ENCODE data around the gene FKRP. TPM values are rescaled to one million over a fixed set of nuclear protein-coding genes. Genes with fewer than 3 reads are reported as not detected.

The FKRP gene
- 6.1 to 12.6 TPM (median 6.1 TPM) in 3 replicates for polyA plus RNA-seq
- polyA plus RNA-seq (2011; ENCODE audit: low read depth), result 1.1 TPM
- 4.2 TPM in 2 replicates for polyA plus RNA-seq (2011; cell fraction: cytosol; rRNA removed)
- 24.1 and 28.5 TPM in 2 replicates for polyA plus RNA-seq (2011; cell fraction: nucleus; rRNA removed)
- 7.8 and 13.2 TPM in 2 replicates for polyA plus RNA-seq (2012; ENCODE audit: low replicate concordance)
- 2.8 to 6.7 TPM (median 5.3 TPM) in 3 replicates for polyA minus RNA-seq
- polyA minus RNA-seq (2011; cell fraction: cytosol; rRNA and poly(A)+ RNA removed), result 3.6 TPM
- 9.9 and 19.3 TPM in 2 replicates for polyA minus RNA-seq (2011; cell fraction: nucleus; rRNA and poly(A)+ RNA removed)

GRCh38 chr19:46745521-46746280 is at the start of gene FKRP:
Gene FKRP, plus strand, starts transcription at chr19:46746057. Its CDS starts 9,394 bp downstream, at chr19:46755451.
- Histone ChIP-seq H3K27me3 (ENCODE audit: control insufficient read depth, extremely low read depth, insufficient read depth, low read length) (no peaks in the 10 kb centered on the region), H3K79me2 (ENCODE audit: control insufficient read depth, insufficient read depth, low read length) (peaks cover 58% of the 10 kb centered on the region), H3K4me3 (ENCODE audit: control insufficient read depth in 2 of 3, extremely low read depth in 1 of 3, insufficient read depth in 2 of 3, low read depth in 1 of 3, low read length in 3 of 3) (peak within 1 kb of the TSS; percentile 92 to 98 (median 94)), H3K9me1 (ENCODE audit: control insufficient read depth, extremely low read depth, insufficient read depth, low read length) (peaks cover 3% of the 10 kb centered on the region), H4K20me1 (ENCODE audit: control insufficient read depth, extremely low read depth, insufficient read depth, low read length) (peaks cover 22% of the 10 kb centered on the region), H2AFZ (ENCODE audit: control insufficient read depth, low read length) (peak within 1 kb of the TSS; percentile 64), H3K27ac (ENCODE audit: control insufficient read depth, insufficient read depth, low read length) (peak within 1 kb of the TSS; percentile 52), H3K9ac (ENCODE audit: control insufficient read depth, extremely low read depth, insufficient read depth, low read length) (peak within 1 kb of the TSS; percentile 89), H3K4me1 (ENCODE audit: control insufficient read depth, extremely low read depth, insufficient read depth, low read length) (peaks cover 18% of the 10 kb centered on the region), H3K4me2 (ENCODE audit: control insufficient read depth, extremely low read depth, insufficient read depth, low read depth, low read length) (peak within 1 kb of the TSS; percentile 94), H3K36me3 (ENCODE audit: control insufficient read depth in 2 of 2, extremely low read depth in 1 of 2, insufficient read depth in 2 of 2, low read length in 2 of 2) (peaks cover 4 to 19% of the 10 kb centered on the region in 2 experiments), H3K9me3 (ENCODE audit: control insufficient read depth, low read depth, low read length) (no peaks in the 10 kb centered on the region)
- dilution Hi-C loops (cut with MboI; ENCODE audit: extremely low pct_ligation_motif_present, low sequenced_read_pairs), result no loop called here
- DNase-seq (ENCODE audit: low read depth, low spot score) (no peak), FAIRE-seq (no peak)
- TF ChIP-seq CTCF (optimal IDR thresholded peaks at IDR 0.05 in 1 of 3, IDR thresholded peaks at IDR 0.05 in 1 of 3, conservative IDR thresholded peaks at IDR 0.05 in 1 of 3; ENCODE audit: extremely low read depth in 1 of 3, insufficient read depth in 2 of 3, low read length in 3 of 3) (no peak), EZH2 (IDR thresholded peaks at IDR 0.05; ENCODE audit: low read length) (no peak)

- Histone ChIP-seq H3K27ac (ENCODE audit: control insufficient read depth, insufficient read depth, low read length) (no peak overlapping the region), H3K9me3 (ENCODE audit: control insufficient read depth, low read depth, low read length) (no peaks in the 10 kb centered on the region), H3K9ac (ENCODE audit: control insufficient read depth, extremely low read depth, insufficient read depth, low read length) (no peak overlapping the region), H3K4me2 (ENCODE audit: control insufficient read depth, extremely low read depth, insufficient read depth, low read depth, low read length) (peak overlapping the region; percentile 22), H3K27me3 (ENCODE audit: control insufficient read depth, extremely low read depth, insufficient read depth, low read length) (no peaks in the 10 kb centered on the region), H2AFZ (ENCODE audit: control insufficient read depth, low read length) (no peak overlapping the region), H3K4me3 (ENCODE audit: control insufficient read depth in 2 of 3, extremely low read depth in 1 of 3, insufficient read depth in 2 of 3, low read depth in 1 of 3, low read length in 3 of 3) (no peak overlapping the region), H3K4me1 (ENCODE audit: control insufficient read depth, extremely low read depth, insufficient read depth, low read length) (peaks cover 2% of the 10 kb centered on the region), H3K36me3 (ENCODE audit: control insufficient read depth in 2 of 2, extremely low read depth in 1 of 2, insufficient read depth in 2 of 2, low read length in 2 of 2) (peaks cover 59 to 61% of the 10 kb centered on the region in 2 experiments), H3K79me2 (ENCODE audit: control insufficient read depth, insufficient read depth, low read length) (no peaks in the 10 kb centered on the region), H4K20me1 (ENCODE audit: control insufficient read depth, extremely low read depth, insufficient read depth, low read length) (peaks cover 5% of the 10 kb centered on the region), H3K9me1 (ENCODE audit: control insufficient read depth, extremely low read depth, insufficient read depth, low read length) (no peaks in the 10 kb centered on the region)
- no peak for FAIRE-seq
- DNase-seq (ENCODE audit: low read depth, low spot score), result no peak
- TF ChIP-seq CTCF (optimal IDR thresholded peaks at IDR 0.05 in 1 of 3, IDR thresholded peaks at IDR 0.05 in 1 of 3, conservative IDR thresholded peaks at IDR 0.05 in 1 of 3; ENCODE audit: extremely low read depth in 1 of 3, insufficient read depth in 2 of 3, low read length in 3 of 3) (no peak), EZH2 (IDR thresholded peaks at IDR 0.05; ENCODE audit: low read length) (no peak)
- dilution Hi-C loops (cut with MboI; ENCODE audit: extremely low pct_ligation_motif_present, low sequenced_read_pairs), result no loop called here
Measured at GRCh38 chr19:46696866-46697203, 49.0 kb upstream of the FKRP start.
